Inflammatory macrophage treated with lipopolysaccharide for 1 hour (primary cell): ENCODE data around the gene PRICKLE4.

Experiments
- DNase-seq, 2 donors: peaks; one replicate each; pipeline ENCODE4 v3.0.0-alpha.2; 2020 to 2022

Gene PRICKLE4

GRCh38 chr6:41774841-41775240, 5.7 kb upstream of the PRICKLE4 start:
- DNase-seq = no peak

GRCh38 chr6:41775293-41775882, 5.2 kb upstream of the PRICKLE4 start:
- DNase-seq = no peak

- peak; percentile 63 to 80 for DNase-seq
Observed at GRCh38 chr6:41777551-41778285, 2.9 kb upstream of the PRICKLE4 start.

GRCh38 chr6:41778895-41779294, 1.7 kb upstream of the PRICKLE4 start:
- no peak for DNase-seq

- no peak for DNase-seq
Observed at GRCh38 chr6:41779336-41779735, 1.2 kb upstream of the PRICKLE4 start.

GRCh38 chr6:41779788-41780550, 613 bp upstream of the PRICKLE4 start, which contains the start of gene FRS3:
Gene FRS3 (minus strand): TSS chr6:41779900. CDS start chr6:41776987, 2,913 bp downstream.
- peak; percentile 93 to 100 for DNase-seq

- no peak for DNase-seq
Observed at GRCh38 chr6:41781366-41781730, 766 bp downstream of the PRICKLE4 start.

GRCh38 chr6:41783106-41783780, 2.7 kb downstream of the PRICKLE4 start:
- DNase-seq = no peak

- DNase-seq = peak; percentile 77 to 85
Observed at GRCh38 chr6:41784581-41785171, 4.1 kb downstream of the PRICKLE4 start.

- no peak for DNase-seq
Observed at GRCh38 chr6:41785254-41785653, 4.7 kb downstream of the PRICKLE4 start.

GRCh38 chr6:41785689-41786450, 5.3 kb downstream of the PRICKLE4 start:
- DNase-seq = no peak

GRCh38 chr6:41786451-41787218, 6.1 kb downstream of the PRICKLE4 start:
- peak; percentile 70 to 89 for DNase-seq

- peak; percentile 89 to 98 for DNase-seq
Observed at GRCh38 chr6:41787219-41787917, 6.8 kb downstream of the PRICKLE4 start, which contains the start of gene TOMM6. Gene TOMM6 (plus strand): TSS chr6:41787694. CDS start chr6:41787698, 4 bp downstream.

GRCh38 chr6:41789390-41789724, 8.8 kb downstream of the PRICKLE4 start:
- no peak for DNase-seq

- peak; percentile 79 to 95 for DNase-seq
Observed at GRCh38 chr6:41790045-41790444, 9.5 kb downstream of the PRICKLE4 start.

- DNase-seq = no peak
Observed at GRCh38 chr6:41791305-41791704, 10.7 kb downstream of the PRICKLE4 start.

GRCh38 chr6:41791984-41792383, 11.4 kb downstream of the PRICKLE4 start:
- DNase-seq = no peak

- DNase-seq = no peak
Observed at GRCh38 chr6:41796474-41796873, 15.9 kb downstream of the PRICKLE4 start.

GRCh38 chr6:41798901-41799558, 18.4 kb downstream of the PRICKLE4 start:
- DNase-seq = no peak

GRCh38 chr6:41799559-41799911, 19.0 kb downstream of the PRICKLE4 start:
- DNase-seq = no peak
